GM23338 (cell line): ENCODE data around the gene GLT6D1. TPM values are rescaled to one million over a fixed set of nuclear protein-coding genes. Genes with fewer than 3 reads are reported as not detected.

Experiments
- ATAC-seq: fragments of 200-7000 bp; cut with Tn5 transposase; 3 replicates; pipeline ENCODE4 v1.9.1; 2020
- DNase-seq: peaks from one replicate; pipeline ENCODE4 v3.0.0-alpha.2; 2015; ENCODE audit warnings: low spot score
- H2AFZ ChIP-seq: fragments of 200-600 bp; sonication (generic); 2 replicates; pipeline ENCODE4 v1.8.0; 2016; ENCODE audit warnings: antibody characterized with exemption, mild to moderate bottlenecking, moderate library complexity
- H3F3A ChIP-seq: fragments of 200-600 bp; sonication (generic); replicated peaks from 2 replicates; pipeline ENCODE4 v1.8.0; 2017; ENCODE audit warnings: antibody characterized with exemption, mixed run types, low read depth
- H3K27ac ChIP-seq: fragments of 200-600 bp; sonication (generic); 2 replicates; pipeline ENCODE4 v1.6.1; 2016; ENCODE audit warnings: low read depth
- H3K27me3 ChIP-seq: fragments of 200-600 bp; sonication (generic); 2 replicates; pipeline ENCODE4 v1.8.0; 2016; ENCODE audit warnings: mild to moderate bottlenecking, mixed run types, moderate library complexity; ENCODE audit not compliant: insufficient read depth
- H3K36me3 ChIP-seq: fragments of 200-600 bp; sonication (generic); 2 replicates; pipeline ENCODE4 v1.8.0; 2016; ENCODE audit warnings: mild to moderate bottlenecking; ENCODE audit not compliant: insufficient read depth
- H3K4me1 ChIP-seq: fragments of 200-600 bp; sonication (generic); 2 replicates; pipeline ENCODE4 v1.8.0; 2016; ENCODE audit warnings: mild to moderate bottlenecking, moderate library complexity; ENCODE audit not compliant: insufficient read depth
- H3K4me2 ChIP-seq: fragments of 200-600 bp; sonication (generic); 2 replicates; pipeline ENCODE4 v1.7.1; 2017; ENCODE audit warnings: mixed run types
- H3K4me3 ChIP-seq: fragments of 200-600 bp; sonication (generic); 2 replicates; pipeline ENCODE4 v1.6.1; 2016; ENCODE audit warnings: mixed run types
- H3K79me2 ChIP-seq: fragments of 200-600 bp; sonication (generic); replicated peaks from 2 replicates; pipeline ENCODE4 v1.8.0; 2017; ENCODE audit warnings: mild to moderate bottlenecking; ENCODE audit not compliant: insufficient read depth
- H3K9me2 ChIP-seq: fragments of 200-600 bp; sonication (generic); 2 replicates; pipeline ENCODE4 v1.8.0; 2017; ENCODE audit not compliant: insufficient read depth
- H4K20me1 ChIP-seq: fragments of 200-600 bp; sonication (generic); replicated peaks from 2 replicates; pipeline ENCODE4 v1.8.0; 2017; ENCODE audit warnings: mild to moderate bottlenecking; ENCODE audit not compliant: insufficient read depth
- H3K27ac Mint-ChIP-seq: 2 replicates; pipeline ENCODE4 v1.8.0; 2020; ENCODE audit warnings: inconsistent platforms, mild to moderate bottlenecking, moderate library complexity, mixed read lengths
- H3K27me3 Mint-ChIP-seq: 3 replicates; pipeline ENCODE4 v1.8.0; 2022; ENCODE audit warnings: low read depth, mild to moderate bottlenecking, moderate library complexity, mixed read lengths, inconsistent platforms; ENCODE audit not compliant: insufficient read depth, poor library complexity
- H3K36me3 Mint-ChIP-seq: 3 replicates; pipeline ENCODE4 v1.8.0; 2021; ENCODE audit warnings: low read depth, mild to moderate bottlenecking, inconsistent platforms, moderate library complexity, mixed read lengths
- H3K4me1 Mint-ChIP-seq: 3 replicates; pipeline ENCODE4 v1.8.0; 2020; ENCODE audit warnings: mild to moderate bottlenecking, inconsistent platforms, mixed read lengths
- H3K4me3 Mint-ChIP-seq: 3 replicates; pipeline ENCODE4 v1.8.0; 2021; ENCODE audit warnings: moderate library complexity, mild to moderate bottlenecking, inconsistent platforms, mixed read lengths
- H3K9me3 Mint-ChIP-seq: 3 replicates; pipeline ENCODE4 v1.8.0; 2020; ENCODE audit warnings: moderate library complexity, mild to moderate bottlenecking, inconsistent platforms, mixed read lengths
- CREB1 ChIP-seq: fragments of 250-450 bp; sonication (Bioruptor Pico); IDR thresholded peaks from 2 replicates; pipeline ENCODE4 v1.5.0; 2020; ENCODE audit warnings: low read depth, mild to moderate bottlenecking, moderate library complexity
- CTCF ChIP-seq, 2 experiments: fragments of 200-600 bp in 1 of 2; sonication (generic) in 1 of 2; conservative IDR thresholded peaks; 2 replicates each; pipeline versions ENCODE4 v1.5.1 to v1.6.1; 2016 to 2017; ENCODE audit warnings: antibody characterized with exemption in 2 of 2, low read depth in 2 of 2, mild to moderate bottlenecking in 2 of 2, moderate library complexity in 1 of 2
- ETS1 ChIP-seq: IDR thresholded peaks from 2 replicates; pipeline ENCODE4 v1.6.1; 2016; ENCODE audit warnings: antibody characterized with exemption
- EZH2phosphoT487 ChIP-seq: fragments of 200-600 bp; sonication (generic); IDR thresholded peaks from one replicate; pipeline ENCODE4 v1.8.1; 2018; ENCODE audit warnings: antibody characterized with exemption; ENCODE audit not compliant: unreplicated experiment
- JUNB ChIP-seq: IDR thresholded peaks from one replicate; pipeline ENCODE4 v1.6.1; 2016; ENCODE audit warnings: antibody characterized with exemption; ENCODE audit not compliant: unreplicated experiment
- NANOG ChIP-seq: IDR thresholded peaks from 2 replicates; pipeline ENCODE4 v1.6.1; 2016; ENCODE audit warnings: antibody characterized with exemption, borderline replicate concordance
- REST ChIP-seq: IDR thresholded peaks from one replicate; pipeline ENCODE4 v1.6.1; 2018; ENCODE audit warnings: antibody characterized with exemption; ENCODE audit not compliant: unreplicated experiment
- STAT1 ChIP-seq: IDR thresholded peaks from one replicate; pipeline ENCODE4 v1.6.1; 2016; ENCODE audit warnings: antibody characterized with exemption; ENCODE audit not compliant: unreplicated experiment
- ZNF331 ChIP-seq: fragments of 250-450 bp; sonication (Bioruptor Pico); IDR thresholded peaks from 2 replicates; pipeline ENCODE4 v1.5.0; 2020; ENCODE audit warnings: low read depth, mild to moderate bottlenecking, moderate library complexity
- ZNF462 ChIP-seq: fragments of 250-450 bp; sonication (Bioruptor Pico); IDR thresholded peaks from 2 replicates; pipeline ENCODE4 v1.5.0; 2020; ENCODE audit warnings: mild to moderate bottlenecking, moderate library complexity
- polyA plus RNA-seq: library from polyadenylated mRNA; unstranded; fragments of >200 nt; fragmentation: Nextera tagmentation; extraction: Ambion mirVana; gene quantifications from 2 replicates; pipeline ENCODE4 v1.2.1, GENCODE V29; 2016
- total RNA-seq: library from RNA; depleted of rRNA; stranded (reverse); fragments of >200 nt; shearing (Covaris generic); gene quantifications from 2 replicates; pipeline ENCODE4 v1.2.3, GENCODE V29; 2014

Gene GLT6D1
- total and polyA plus RNA-seq, 2 experiments from 2014 or later, result not detected

- no peaks in the 10 kb centered on the region for H3K27me3 ChIP-seq
- no peak overlapping the region for H2AFZ ChIP-seq
- no peak overlapping the region for H3K27ac Mint-ChIP-seq
- H3K4me2 ChIP-seq, result no peak overlapping the region
- H3K4me1 Mint-ChIP-seq, result peaks cover 3% of the 10 kb centered on the region; the same call in 1 of the 3 replicates
- ATAC-seq (no peak), DNase-seq (no peak)
- no peak overlapping the region for H3K4me3 ChIP-seq
- no peaks in the 10 kb centered on the region for H3K79me2 ChIP-seq
- no peaks in the 10 kb centered on the region for H3F3A ChIP-seq
- no peaks in the 10 kb centered on the region for H4K20me1 ChIP-seq
- no peak overlapping the region for H3K27ac ChIP-seq
- H3K27me3 Mint-ChIP-seq, result peaks cover 8% of the 10 kb centered on the region
- H3K9me3 Mint-ChIP-seq, result peaks cover 91% of the 10 kb centered on the region
- TF ChIP-seq JUNB (no peak), ZNF331 (CRISPR knock-in tag) (no peak), EZH2phosphoT487 (no peak), REST (no peak), CTCF (conservative IDR thresholded peaks at IDR 0.05; ENCODE audit: low read depth in 2 of 2) (no peak), STAT1 (no peak), ETS1 (no peak), NANOG (no peak), CREB1 (no peak), ZNF462 (CRISPR knock-in tag) (no peak)
- peaks cover 63% of the 10 kb centered on the region for H3K36me3 Mint-ChIP-seq
- no peak overlapping the region for H3K4me3 Mint-ChIP-seq
- peaks cover 5% of the 10 kb centered on the region; the same call in 1 of the 2 replicates for H3K36me3 ChIP-seq
- no peaks in the 10 kb centered on the region for H3K9me2 ChIP-seq
- H3K4me1 ChIP-seq, result no peaks in the 10 kb centered on the region
These were observed 5.4 kb upstream of the GLT6D1 start for GRCh38 chr9:135644631-135645218.
